Sigmoid colon (tissue), 7 donors: Measurements from ENCODE around the gene PLXNA3. TPM values are rescaled to one million over a fixed set of nuclear protein-coding genes. Genes with fewer than 3 reads are reported as not detected.

Experiments used
- DNase-seq: peaks from one replicate; pipeline ENCODE4 v3.0.0-alpha.2; 2019
- H3K27ac ChIP-seq, 4 donors: fragments of 200-600 bp; sonication (generic); one replicate each; pipeline ENCODE4 v1.5.1; 2016 to 2019; ENCODE audit warnings: mild to moderate bottlenecking in 1 of 4
- H3K27me3 ChIP-seq, 3 donors: fragments of 200-600 bp; sonication (generic); one replicate each; pipeline ENCODE4 v1.5.1; 2019; ENCODE audit warnings: mild to moderate bottlenecking in 1 of 3
- H3K36me3 ChIP-seq, 4 donors: fragments of 200-600 bp; sonication (generic); one replicate each; pipeline ENCODE4 v1.5.1; 2016 to 2019
- H3K4me1 ChIP-seq, 4 donors: fragments of 200-600 bp; sonication (generic); one replicate each; pipeline ENCODE4 v1.5.1; 2017 to 2019
- H3K4me3 ChIP-seq, 4 donors: fragments of 200-600 bp; sonication (generic); one replicate each; pipeline ENCODE4 v1.5.1; 2017 to 2019; ENCODE audit warnings: mild to moderate bottlenecking in 2 of 4, moderate library complexity in 1 of 4
- H3K9me3 ChIP-seq, 4 donors: fragments of 200-600 bp in 3 of 4; sonication (generic) in 3 of 4; one replicate each; pipeline versions ENCODE4 v1.5.1 to v1.6.1; 2013 to 2019
- EP300 ChIP-seq, 4 donors: sonication (generic); formaldehyde crosslinking; IDR thresholded peaks; one replicate each; pipeline ENCODE4 v1.6.1; 2017; ENCODE audit warnings: antibody characterized with exemption in 4 of 4
- POLR2A ChIP-seq, 2 donors: fragments of 450-650 bp; IDR thresholded peaks; one replicate each; pipeline ENCODE4 v1.6.1; 2016; ENCODE audit warnings: antibody characterized with exemption in 2 of 2, mild to moderate bottlenecking in 2 of 2, moderate library complexity in 2 of 2
- POLR2AphosphoS5 ChIP-seq, 4 donors: sonication (generic); formaldehyde crosslinking; IDR thresholded peaks; one replicate each; pipeline ENCODE4 v1.6.1; 2017; ENCODE audit warnings: antibody characterized with exemption in 4 of 4
- WGBS, 2 donors: extraction: QIAGEN DNeasy Blood & Tissue Kit; methylation state at CpG; one replicate each; pipeline ENCODE4 v1.1.7; 2013; 5-methylcytosine and 5-hydroxymethylcytosine counted together
- intact Hi-C: fragments of 100-400 bp; cut with DNase I; formaldehyde crosslinking; loops from one replicate; pipeline ENCODE4 v1.15.1; 2023
- polyA plus RNA-seq, 3 donors: library from polyadenylated mRNA; stranded (reverse); fragments of 200-250 nt; gene quantifications; one replicate each; pipeline ENCODE4 v1.2.3, GENCODE V29; 2013
- small RNA-seq, 3 donors: library from RNA; depleted of rRNA; stranded (forward); fragments of <200 nt; gene quantifications; one replicate each; pipeline ENCODE3, GENCODE V24; 2016
- total RNA-seq, 4 donors: library from RNA; depleted of rRNA; stranded (reverse); fragments of >200 nt; gene quantifications; one replicate each; pipeline ENCODE4 v1.1.0, GENCODE V29; 2016
- TF ChIP-seq, protein P1 (sequence below), 4 experiments: fragments of 450-650 bp in 3 of 4; fragments of 200-600 bp in 1 of 4; IDR thresholded peaks; one replicate each; pipeline ENCODE4 v1.5.1; 2016 to 2019; ENCODE audit warnings: antibody characterized with exemption in 4 of 4, mild to moderate bottlenecking in 3 of 4, moderate library complexity in 2 of 4
- donor health status: healthy with polysubstance abuse.
- donor health status: Bipolar disorder and iron deficiency.
- donor health status: healthy.

The PLXNA3 gene
- total and polyA plus RNA-seq, 7 donors, result 3.1 to 22.9 (median 6.1) TPM

DNA sequence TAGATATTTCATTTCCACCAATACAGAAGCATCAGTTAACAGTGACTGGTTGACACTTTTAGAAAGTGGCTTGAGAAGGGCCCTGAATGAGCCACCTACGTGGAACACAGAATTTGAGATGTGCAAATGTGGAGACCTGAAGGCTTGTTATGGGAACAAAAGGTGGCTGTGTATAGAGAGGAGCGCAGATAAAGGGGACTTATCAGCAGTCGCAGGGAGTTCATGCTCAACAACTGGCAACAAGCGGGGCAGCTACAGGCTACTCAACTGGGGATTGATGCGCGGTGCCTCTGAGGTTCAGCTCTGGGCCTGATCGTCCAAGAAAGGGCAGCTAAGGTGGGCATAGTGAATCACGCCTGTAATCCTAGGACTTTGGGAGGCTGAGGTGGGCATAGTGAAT is 61.3 kb downstream of the PLXNA3 start:
- no peaks in the 10 kb centered on the region for H3K9me3 ChIP-seq
- TF ChIP-seq EP300 (IDR thresholded peaks at IDR 0.05) (no peak), POLR2AphosphoS5 (IDR thresholded peaks at IDR 0.05) (no peak)
- TF ChIP-seq, protein P1, sequence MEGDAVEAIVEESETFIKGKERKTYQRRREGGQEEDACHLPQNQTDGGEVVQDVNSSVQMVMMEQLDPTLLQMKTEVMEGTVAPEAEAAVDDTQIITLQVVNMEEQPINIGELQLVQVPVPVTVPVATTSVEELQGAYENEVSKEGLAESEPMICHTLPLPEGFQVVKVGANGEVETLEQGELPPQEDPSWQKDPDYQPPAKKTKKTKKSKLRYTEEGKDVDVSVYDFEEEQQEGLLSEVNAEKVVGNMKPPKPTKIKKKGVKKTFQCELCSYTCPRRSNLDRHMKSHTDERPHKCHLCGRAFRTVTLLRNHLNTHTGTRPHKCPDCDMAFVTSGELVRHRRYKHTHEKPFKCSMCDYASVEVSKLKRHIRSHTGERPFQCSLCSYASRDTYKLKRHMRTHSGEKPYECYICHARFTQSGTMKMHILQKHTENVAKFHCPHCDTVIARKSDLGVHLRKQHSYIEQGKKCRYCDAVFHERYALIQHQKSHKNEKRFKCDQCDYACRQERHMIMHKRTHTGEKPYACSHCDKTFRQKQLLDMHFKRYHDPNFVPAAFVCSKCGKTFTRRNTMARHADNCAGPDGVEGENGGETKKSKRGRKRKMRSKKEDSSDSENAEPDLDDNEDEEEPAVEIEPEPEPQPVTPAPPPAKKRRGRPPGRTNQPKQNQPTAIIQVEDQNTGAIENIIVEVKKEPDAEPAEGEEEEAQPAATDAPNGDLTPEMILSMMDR (IDR thresholded peaks at IDR 0.05), result no peak
- H3K4me3 ChIP-seq, result no peak overlapping the region
- H3K4me1 ChIP-seq, result peaks cover 0 to 24% (median 17%) of the 10 kb centered on the region in 4 donors
- intact Hi-C loops, result loop anchor here (5.0 kb wide), 1 partner anchor 42 kb away; the partner anchor contains the start of gene LAGE3
- H3K27me3 ChIP-seq, result no peaks in the 10 kb centered on the region
- 95 to 98% methylated on average over 8 of the region's 8 CpGs for whole genome bisulfite sequencing, 2 donors
- H3K27ac ChIP-seq, result no peak overlapping the region
- DNase-seq, result no peak
- H3K36me3 ChIP-seq, result no peaks in the 10 kb centered on the region

DNA sequence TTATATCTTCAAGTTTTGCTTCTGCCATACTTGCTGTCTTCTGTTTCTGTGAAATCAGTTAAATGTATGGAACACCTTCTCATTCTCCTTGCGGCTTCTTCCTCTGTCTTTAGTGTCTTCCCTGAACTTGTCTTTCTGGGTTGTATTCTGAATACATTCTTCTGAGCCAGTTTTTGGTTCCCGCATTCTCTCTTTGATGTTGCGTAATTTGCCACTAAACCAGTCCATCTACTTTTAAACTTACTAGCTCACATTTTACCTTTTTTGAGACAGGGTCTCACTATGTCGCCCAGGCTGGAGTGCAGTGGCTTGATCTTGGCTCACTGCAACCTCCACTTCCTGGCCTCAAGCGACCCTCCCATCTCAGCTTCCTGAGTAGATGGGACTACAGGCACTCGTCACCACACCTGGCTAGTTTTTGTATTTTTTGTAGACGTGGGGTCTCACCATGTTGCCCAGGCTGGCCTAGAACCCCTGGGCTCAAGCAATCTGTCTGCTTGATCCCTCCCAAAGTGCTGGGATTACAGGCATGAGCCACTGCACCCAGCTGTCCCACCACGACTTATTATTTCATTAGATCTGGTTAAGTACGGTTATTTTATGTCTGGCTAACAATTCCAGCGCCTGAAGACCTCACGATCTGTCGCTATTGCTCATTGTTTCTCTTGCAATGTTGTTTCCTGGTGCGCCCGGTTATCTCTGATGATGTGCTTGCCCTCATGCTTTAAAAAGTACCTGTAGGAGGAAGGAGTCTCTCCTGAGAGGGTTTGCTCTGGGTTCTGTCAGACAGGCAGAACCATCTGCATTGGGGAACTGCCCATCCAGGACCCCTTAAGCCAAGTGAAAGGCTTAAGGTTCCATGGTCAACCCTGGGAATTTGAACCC is 67.8 kb downstream of the PLXNA3 start:
- no peak overlapping the region for H3K4me3 ChIP-seq
- peak overlapping the region in 1 of 4 donors; percentile 70 for H3K27ac ChIP-seq
- no peaks in the 10 kb centered on the region for H3K9me3 ChIP-seq
- peaks cover 0 to 10% (median 4%) of the 10 kb centered on the region in 4 donors for H3K4me1 ChIP-seq
- peaks cover 0 to 4% (median 0%) of the 10 kb centered on the region in 3 donors for H3K27me3 ChIP-seq
- TF ChIP-seq POLR2AphosphoS5 (IDR thresholded peaks at IDR 0.05) (no peak), EP300 (IDR thresholded peaks at IDR 0.05) (no peak), POLR2A (IDR thresholded peaks at IDR 0.05) (no peak)
- TF ChIP-seq, protein P1 (IDR thresholded peaks at IDR 0.05), result no peak
- no peak for DNase-seq
- no peaks in the 10 kb centered on the region for H3K36me3 ChIP-seq
- intact Hi-C loops, result no loop called here
- 82 to 88% methylated on average over 14 of the region's 14 CpGs for WGBS, 2 donors

DNA sequence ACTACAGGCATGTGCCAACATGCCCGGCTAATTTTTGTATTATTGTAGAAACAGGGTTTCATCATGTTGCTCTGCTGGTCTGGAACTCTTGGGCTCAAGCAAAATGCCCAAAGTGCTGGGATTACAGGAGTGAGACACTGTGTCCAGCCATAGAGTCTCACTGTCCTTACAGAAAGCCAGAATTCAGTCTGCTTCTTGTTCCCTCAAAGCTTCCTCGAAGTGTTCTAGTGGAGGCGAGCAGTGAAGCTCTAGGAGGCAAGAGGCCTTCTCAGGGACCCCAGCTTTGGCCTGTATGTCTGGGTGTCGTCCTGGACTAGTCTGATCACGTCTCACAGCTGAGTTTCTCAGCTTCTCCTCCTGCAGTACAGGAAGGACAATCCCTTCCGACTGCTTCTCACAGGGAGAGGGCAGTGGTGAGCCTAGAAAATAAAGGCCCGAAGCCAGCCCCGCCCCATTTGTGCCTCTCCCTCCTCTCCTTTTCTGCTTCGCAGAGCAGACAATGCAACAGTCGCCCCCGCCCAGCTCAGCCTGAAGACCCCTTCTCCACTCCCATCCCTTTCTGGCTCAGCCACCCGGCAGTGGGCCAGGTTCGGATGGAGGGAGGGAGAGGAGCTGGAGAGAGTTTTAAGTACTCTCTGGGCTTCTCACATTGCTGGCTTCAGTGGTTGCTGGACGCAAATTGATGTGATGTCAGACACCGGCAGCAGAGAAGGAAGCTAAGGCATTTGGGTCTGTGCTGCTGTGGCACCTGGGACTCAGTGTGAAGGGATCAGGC is 69.0 kb downstream of the PLXNA3 start:
- peak; percentile 91 for DNase-seq
- peak overlapping the region in 3 of 4 donors; percentile 29 to 39 (median 37) for H3K4me3 ChIP-seq
- intact Hi-C loops, result no loop called here
- no peaks in the 10 kb centered on the region for H3K36me3 ChIP-seq
- peaks cover 0 to 10% (median 4%) of the 10 kb centered on the region in 4 donors for H3K4me1 ChIP-seq
- H3K9me3 ChIP-seq, result no peaks in the 10 kb centered on the region
- H3K27ac ChIP-seq, result peak overlapping the region; percentile 70 to 77 (median 75)
- WGBS, 2 donors, result 4 to 6% methylated on average over 15 of the region's 15 CpGs
- peaks cover 0 to 4% (median 0%) of the 10 kb centered on the region in 3 donors for H3K27me3 ChIP-seq
- no peak for TF ChIP-seq POLR2A (IDR thresholded peaks at IDR 0.05)
- no peak for TF ChIP-seq EP300 (IDR thresholded peaks at IDR 0.05)
- peak in 3 of 4 donors; percentile 31 to 43 (median 36) for TF ChIP-seq POLR2AphosphoS5 (IDR thresholded peaks at IDR 0.05)
- TF ChIP-seq, protein P1 (IDR thresholded peaks at IDR 0.05), result peak; percentile 6 to 53 (median 48)

Small RNA genes lying within 50 kb of the gene (small RNA-seq; reads per million reads assigned to genes)
- gene MIR6858 (0 reads per million in 3 donors), gene RN7SL697P (0 reads per million in 3 donors)

Other genes with a start within 250 kb of the PLXNA3 start
- gene OPN1MW2, start 238.5 kb upstream of the PLXNA3 start, total RNA-seq, result not detected
- not detected for gene OPN1MW2, start 238.5 kb upstream of the PLXNA3 start, polyA plus RNA-seq
- under 1 TPM in 1 of 4 donors, not detected in 3; 0.54 TPM for gene OPN1MW3, start 200.7 kb upstream of the PLXNA3 start, total RNA-seq
- not detected for gene OPN1MW3, start 200.7 kb upstream of the PLXNA3 start, polyA plus RNA-seq
- not detected for gene TEX28, start 163.2 kb upstream of the PLXNA3 start, total RNA-seq
- not detected for gene TEX28, start 163.2 kb upstream of the PLXNA3 start, polyA plus RNA-seq
- under 1 TPM in 1 of 4 donors, not detected in 3; under 0.01 TPM for gene TKTL1, start 162.5 kb upstream of the PLXNA3 start, total RNA-seq
- under 1 TPM in 1 of 3 donors, not detected in 2; 0.31 TPM for gene TKTL1, start 162.5 kb upstream of the PLXNA3 start, polyA plus RNA-seq
- 1,000 to 10,000 TPM; 2,494 to 9,435 (median 5,341) TPM for gene FLNA, start 83.6 kb upstream of the PLXNA3 start, total RNA-seq
- 100 to 1,000 TPM in 1 of 3 donors, 10 to 100 TPM in 2; 27.0 to 442 (median 42.0) TPM for gene FLNA, start 83.6 kb upstream of the PLXNA3 start, polyA plus RNA-seq
- 10 to 100 TPM; 44.3 to 66.8 (median 48.6) TPM for gene EMD, start 79.0 kb upstream of the PLXNA3 start, total RNA-seq
- gene EMD, start 79.0 kb upstream of the PLXNA3 start, polyA plus RNA-seq, result 10 to 100 TPM; 40.7 to 87.9 (median 42.6) TPM
- 1,000 to 10,000 TPM; 3,138 to 8,651 (median 6,770) TPM for gene RPL10, start 59.9 kb upstream of the PLXNA3 start, total RNA-seq
- gene RPL10, start 59.9 kb upstream of the PLXNA3 start, polyA plus RNA-seq, result 1,000 to 10,000 TPM; 4,760 to 8,094 (median 5,003) TPM
- 10 to 100 TPM; 10.9 to 21.8 (median 16.6) TPM for gene DNASE1L1, start 49.0 kb upstream of the PLXNA3 start, total RNA-seq
- gene DNASE1L1, start 49.0 kb upstream of the PLXNA3 start, polyA plus RNA-seq, result 10 to 100 TPM; 15.5 to 25.7 (median 17.4) TPM
- 10 to 100 TPM; 35.7 to 58.2 (median 36.6) TPM for gene TAFAZZIN, start 46.7 kb upstream of the PLXNA3 start, total RNA-seq
- 10 to 100 TPM in 1 of 3 donors, 1 to 10 TPM in 2; 8.4 to 48.0 (median 9.2) TPM for gene TAFAZZIN, start 46.7 kb upstream of the PLXNA3 start, polyA plus RNA-seq
- 10 to 100 TPM; 16.5 to 54.6 (median 27.0) TPM for gene ATP6AP1, start 29.6 kb upstream of the PLXNA3 start, total RNA-seq
- gene ATP6AP1, start 29.6 kb upstream of the PLXNA3 start, polyA plus RNA-seq, result 10 to 100 TPM; 18.6 to 87.7 (median 39.1) TPM
- 100 to 1,000 TPM in 1 of 4 donors, 10 to 100 TPM in 3; 71.7 to 101 (median 86.1) TPM for gene GDI1, start 21.1 kb upstream of the PLXNA3 start, total RNA-seq
- gene GDI1, start 21.1 kb upstream of the PLXNA3 start, polyA plus RNA-seq, result 10 to 100 TPM; 50.9 to 75.4 (median 51.1) TPM
- gene FAM50A, start 14.1 kb upstream of the PLXNA3 start, total RNA-seq, result 10 to 100 TPM; 40.5 to 78.1 (median 48.7) TPM
- gene FAM50A, start 14.1 kb upstream of the PLXNA3 start, polyA plus RNA-seq, result 10 to 100 TPM; 61.9 to 85.1 (median 85.1) TPM
- 10 to 100 TPM; 15.5 to 32.7 (median 22.4) TPM for gene LAGE3, start 21.0 kb downstream of the PLXNA3 start, total RNA-seq
- 10 to 100 TPM; 12.7 to 25.4 (median 21.6) TPM for gene LAGE3, start 21.0 kb downstream of the PLXNA3 start, polyA plus RNA-seq
- gene UBL4A, start 28.3 kb downstream of the PLXNA3 start, total RNA-seq, result 10 to 100 TPM; 31.6 to 51.0 (median 44.1) TPM
- gene UBL4A, start 28.3 kb downstream of the PLXNA3 start, polyA plus RNA-seq, result 10 to 100 TPM; 36.5 to 44.4 (median 36.5) TPM
- 10 to 100 TPM; 17.5 to 28.8 (median 20.7) TPM for gene SLC10A3, start 32.3 kb downstream of the PLXNA3 start, total RNA-seq
- gene SLC10A3, start 32.3 kb downstream of the PLXNA3 start, polyA plus RNA-seq, result 10 to 100 TPM; 12.9 to 22.6 (median 18.0) TPM
- 10 to 100 TPM; 30.7 to 49.0 (median 40.6) TPM for gene FAM3A, start 58.0 kb downstream of the PLXNA3 start, total RNA-seq
- 10 to 100 TPM; 49.7 to 64.9 (median 57.1) TPM for gene FAM3A, start 58.0 kb downstream of the PLXNA3 start, polyA plus RNA-seq
- 10 to 100 TPM; 15.0 to 32.1 (median 19.8) TPM for gene G6PD, start 88.6 kb downstream of the PLXNA3 start, total RNA-seq
- 10 to 100 TPM in 2 of 3 donors, 1 to 10 TPM in 1; 9.0 to 34.6 (median 17.8) TPM for gene G6PD, start 88.6 kb downstream of the PLXNA3 start, polyA plus RNA-seq
- 10 to 100 TPM in 3 of 4 donors, 1 to 10 TPM in 1; 9.2 to 27.4 (median 13.3) TPM for gene IKBKG, start 89.3 kb downstream of the PLXNA3 start, total RNA-seq
- 10 to 100 TPM; 13.2 to 28.9 (median 17.8) TPM for gene IKBKG, start 89.3 kb downstream of the PLXNA3 start, polyA plus RNA-seq
- gene CTAG1A, start 126.9 kb downstream of the PLXNA3 start, total RNA-seq, result under 1 TPM in 1 of 4 donors, not detected in 3; 0.54 TPM
- gene CTAG1A, start 126.9 kb downstream of the PLXNA3 start, polyA plus RNA-seq, result not detected
- not detected for gene CTAG1B, start 161.0 kb downstream of the PLXNA3 start, total RNA-seq
- gene CTAG1B, start 161.0 kb downstream of the PLXNA3 start, polyA plus RNA-seq, result not detected
- gene CTAG2, start 195.3 kb downstream of the PLXNA3 start, total RNA-seq, result not detected
- gene CTAG2, start 195.3 kb downstream of the PLXNA3 start, polyA plus RNA-seq, result 1 to 10 TPM in 1 of 3 donors, not detected in 2; 3.0 TPM